Fibroblast of mammary gland (primary cell): Measurements from ENCODE around the gene ERGIC3.

Experiments used
- DNase-seq: peaks from one replicate; pipeline ENCODE4 v3.0.0-alpha.2; 2010; ENCODE audit warnings: low read depth
- H3K4me3 ChIP-seq: 2 replicates; pipeline ENCODE4 v1.5.1; 2011; ENCODE audit warnings: low read depth, mild to moderate bottlenecking, low read length, moderate library complexity; ENCODE audit not compliant: control insufficient read depth
- TF ChIP-seq, protein P1 (sequence below): conservative IDR thresholded peaks from 2 replicates; pipeline ENCODE4 v1.5.1; 2011; ENCODE audit warnings: low read depth, low read length, inconsistent platforms; ENCODE audit not compliant: control insufficient read depth, insufficient read depth

Gene ERGIC3

DNA sequence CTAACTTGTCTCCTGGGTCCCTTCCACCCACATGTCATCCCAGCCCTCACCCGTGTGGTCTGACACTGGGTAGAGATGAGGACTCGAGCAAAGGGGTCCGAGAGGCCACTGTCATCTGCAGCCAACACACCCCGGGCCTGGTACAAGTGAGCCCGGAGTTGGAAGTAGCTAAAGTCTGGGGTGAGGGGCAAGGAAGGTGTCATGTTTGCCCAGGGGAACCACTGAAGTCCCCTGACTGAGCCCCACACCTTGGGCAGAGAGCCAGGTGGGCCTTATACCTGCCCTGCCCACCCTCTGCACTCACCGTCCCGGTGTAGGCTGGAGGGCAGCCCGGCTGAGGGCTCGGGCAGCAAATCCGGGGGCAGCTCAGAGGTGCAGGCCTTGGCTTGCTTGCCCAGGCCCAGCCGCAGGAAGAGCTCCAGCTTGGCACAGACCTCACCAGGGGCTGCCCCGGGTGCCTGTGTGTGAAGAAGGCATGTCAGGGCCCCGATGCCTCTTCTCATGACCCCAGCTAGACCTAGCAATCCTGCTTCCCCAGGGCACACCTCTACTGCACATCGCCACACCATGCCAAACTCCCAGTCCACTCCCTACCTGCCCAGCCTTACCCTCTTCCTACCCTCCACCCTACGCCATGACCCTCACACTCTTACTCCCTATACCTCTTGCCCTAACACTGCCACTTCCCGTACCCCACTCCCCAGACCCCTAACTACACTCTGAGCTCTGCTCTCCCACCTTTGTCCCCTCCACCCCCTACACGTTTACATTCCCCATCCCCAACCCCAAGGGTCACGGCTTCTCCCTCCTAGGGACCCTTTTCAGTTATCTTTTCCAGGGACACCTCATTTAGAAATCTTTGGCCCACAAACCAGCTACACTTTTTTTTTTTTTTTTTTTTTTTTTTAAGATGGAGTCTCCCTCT is 42.0 kb downstream of the ERGIC3 start:
- no peak overlapping the region for H3K4me3 ChIP-seq
- DNase-seq = no peak
- TF ChIP-seq, protein P1, sequence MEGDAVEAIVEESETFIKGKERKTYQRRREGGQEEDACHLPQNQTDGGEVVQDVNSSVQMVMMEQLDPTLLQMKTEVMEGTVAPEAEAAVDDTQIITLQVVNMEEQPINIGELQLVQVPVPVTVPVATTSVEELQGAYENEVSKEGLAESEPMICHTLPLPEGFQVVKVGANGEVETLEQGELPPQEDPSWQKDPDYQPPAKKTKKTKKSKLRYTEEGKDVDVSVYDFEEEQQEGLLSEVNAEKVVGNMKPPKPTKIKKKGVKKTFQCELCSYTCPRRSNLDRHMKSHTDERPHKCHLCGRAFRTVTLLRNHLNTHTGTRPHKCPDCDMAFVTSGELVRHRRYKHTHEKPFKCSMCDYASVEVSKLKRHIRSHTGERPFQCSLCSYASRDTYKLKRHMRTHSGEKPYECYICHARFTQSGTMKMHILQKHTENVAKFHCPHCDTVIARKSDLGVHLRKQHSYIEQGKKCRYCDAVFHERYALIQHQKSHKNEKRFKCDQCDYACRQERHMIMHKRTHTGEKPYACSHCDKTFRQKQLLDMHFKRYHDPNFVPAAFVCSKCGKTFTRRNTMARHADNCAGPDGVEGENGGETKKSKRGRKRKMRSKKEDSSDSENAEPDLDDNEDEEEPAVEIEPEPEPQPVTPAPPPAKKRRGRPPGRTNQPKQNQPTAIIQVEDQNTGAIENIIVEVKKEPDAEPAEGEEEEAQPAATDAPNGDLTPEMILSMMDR = no peak

DNA sequence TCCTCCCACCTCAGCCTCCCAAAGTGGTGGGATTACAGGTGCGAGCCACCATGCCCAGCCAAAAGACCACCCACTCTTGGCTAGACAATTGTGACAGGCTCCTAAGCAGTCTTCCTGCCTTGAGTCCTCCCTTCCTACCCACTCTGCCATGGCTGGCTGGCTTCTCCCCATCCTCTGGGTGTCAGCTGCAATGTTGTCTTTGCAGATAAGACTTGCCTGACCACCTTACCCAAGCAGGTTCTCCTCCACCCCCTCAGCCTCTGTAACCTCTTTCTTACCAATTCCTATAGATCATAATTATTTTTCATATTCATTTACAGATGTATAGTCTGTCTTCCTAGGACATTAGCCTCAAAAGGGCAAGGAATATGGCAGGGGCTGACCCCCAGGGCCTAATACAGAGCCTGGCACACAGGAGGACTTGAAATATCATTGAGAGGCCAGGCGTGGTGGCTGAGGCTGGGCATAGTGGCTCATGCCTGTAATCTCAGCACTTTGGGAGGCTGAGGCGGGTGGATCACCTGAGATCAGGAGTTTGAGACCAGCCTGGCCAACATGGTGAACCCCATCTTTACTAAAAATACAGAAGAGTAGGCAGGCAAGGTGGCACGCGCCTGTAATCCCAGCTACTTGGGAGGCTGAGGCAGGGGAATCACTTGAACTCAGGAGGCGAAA is 45.0 kb downstream of the ERGIC3 start:
- no peak overlapping the region for H3K4me3 ChIP-seq
- no peak for DNase-seq
- TF ChIP-seq, protein P1 = no peak

DNA sequence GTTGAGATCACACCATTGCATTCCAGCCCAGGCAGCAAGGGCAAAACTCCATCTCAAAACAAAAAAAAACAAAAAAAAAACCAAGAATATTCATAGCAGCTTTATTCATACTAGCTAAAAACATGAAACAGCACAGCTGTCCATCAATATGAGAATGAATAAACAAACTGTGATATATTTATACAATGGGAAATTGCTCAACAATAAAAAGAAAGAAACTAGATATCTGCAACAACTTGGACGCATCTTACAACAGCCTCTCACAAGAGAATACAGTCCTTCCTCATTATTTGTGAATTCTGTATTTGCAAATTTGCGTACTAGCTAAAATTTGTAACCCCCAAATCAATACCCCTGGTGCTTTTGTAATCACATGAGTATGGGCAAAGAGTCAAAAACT is 45.6 kb downstream of the ERGIC3 start:
- TF ChIP-seq, protein P1 = no peak
- no peak for DNase-seq
- H3K4me3 ChIP-seq = no peak overlapping the region

DNA sequence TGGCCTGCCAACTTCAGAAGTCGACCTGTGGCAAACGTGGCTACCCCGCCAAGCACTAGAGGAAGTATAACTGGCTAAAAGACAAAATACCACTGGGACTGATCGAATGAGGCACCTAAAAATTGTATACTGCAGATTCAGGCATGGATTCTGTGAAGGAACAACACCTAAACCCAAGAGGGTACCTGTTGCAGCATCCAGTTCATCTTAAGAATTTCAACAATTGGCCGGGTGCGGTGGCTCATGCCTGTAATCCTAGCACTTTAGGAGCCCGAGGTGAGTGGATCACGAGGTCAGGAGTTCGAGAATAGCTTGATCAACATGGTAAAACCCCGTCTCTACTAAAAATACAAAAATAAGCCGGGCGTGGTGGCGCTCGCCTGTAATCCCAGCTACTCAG is 46.5 kb downstream of the ERGIC3 start:
- no peak for DNase-seq
- TF ChIP-seq, protein P1 = no peak
- no peak overlapping the region for H3K4me3 ChIP-seq

DNA sequence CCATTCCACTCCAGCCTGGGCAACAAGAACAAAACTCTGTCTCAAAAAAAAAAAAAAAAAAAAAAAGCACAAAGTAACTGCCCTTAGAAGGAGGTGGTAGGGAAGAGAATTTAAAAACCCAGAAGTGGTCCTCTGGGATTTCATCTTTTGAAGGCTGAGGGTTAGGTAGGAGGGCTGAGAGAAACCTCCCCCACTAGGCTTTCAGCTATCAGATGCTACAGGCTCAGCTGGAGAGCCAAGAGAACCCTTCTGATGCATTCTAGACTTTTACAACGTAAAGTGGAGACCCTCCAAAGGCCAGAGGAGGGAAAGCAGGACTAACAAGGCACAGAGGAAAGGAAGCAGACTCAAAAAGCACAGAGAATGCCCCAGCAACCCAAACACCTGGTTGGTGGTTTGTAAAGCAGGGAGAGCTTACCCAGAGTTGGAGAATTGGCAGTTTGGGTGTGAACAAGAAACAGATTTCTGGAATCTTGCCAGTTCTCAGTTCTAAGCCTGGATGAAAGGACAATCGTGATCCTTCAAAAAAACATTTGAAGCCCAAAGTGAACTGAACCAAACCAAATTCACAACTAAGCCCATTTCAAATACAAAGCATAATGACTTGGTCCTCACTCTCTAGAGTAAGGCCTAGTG is 50.6 kb downstream of the ERGIC3 start:
- TF ChIP-seq, protein P1 = no peak
- H3K4me3 ChIP-seq = no peak overlapping the region
- no peak for DNase-seq

DNA sequence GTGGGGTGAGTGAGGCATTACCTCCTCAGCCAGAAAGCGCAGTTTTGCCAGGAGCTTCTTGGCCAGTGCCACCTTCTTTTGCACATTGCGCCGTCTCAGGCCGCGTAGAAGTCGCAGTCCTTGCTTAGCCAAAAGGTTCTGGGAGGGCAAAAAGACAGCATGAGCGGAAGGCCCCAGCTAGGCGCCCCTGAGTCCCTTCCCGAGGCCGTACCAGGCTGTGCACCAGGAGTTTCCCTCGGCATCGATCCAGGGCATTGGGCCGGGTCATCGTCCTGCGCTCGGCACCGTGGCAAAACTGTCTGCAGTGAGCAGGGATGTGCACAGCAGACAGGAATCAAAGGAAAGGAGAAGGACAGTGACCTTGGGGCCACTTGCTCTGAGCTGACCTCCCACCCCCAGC is 53.6 kb downstream of the ERGIC3 start:
- no peak for DNase-seq
- H3K4me3 ChIP-seq = no peak overlapping the region
- TF ChIP-seq, protein P1 = no peak
